A673 (cell line): Measurements from ENCODE around the gene PCK1. TPM values are rescaled to one million over a fixed set of nuclear protein-coding genes. Genes with fewer than 3 reads are reported as not detected.

Experiments used
- BruUV-seq: library from RNA; stranded (reverse); fragments of 400-500 nt; replicated peaks from 2 replicates; lab custom pipeline; 2021; lab: Mats Ljungman, UMichigan
- CTCF ChIA-PET: fragments of 300-600 bp; sonication (Branson Sonifier 250); formaldehyde crosslinking; loops from one replicate; lab custom pipeline; 2022; ENCODE audit warnings: antibody characterized with exemption; lab: Charles Lee
- POLR2A ChIA-PET: fragments of 300-600 bp; sonication (Branson Sonifier 250); formaldehyde crosslinking; loops from one replicate; lab custom pipeline; 2022; ENCODE audit warnings: antibody characterized with exemption; ENCODE audit not compliant: low non-redundant PET; lab: Charles Lee
- DNase-seq: peaks from one replicate; pipeline ENCODE4 v3.0.0-alpha.2; 2015; ENCODE audit warnings: low spot score
- H3K27ac ChIP-seq: fragments of 200-600 bp; sonication (generic); 2 replicates; pipeline ENCODE4 v1.5.1; 2016; ENCODE audit warnings: mixed run types, low read depth, mild to moderate bottlenecking, mixed read lengths, antibody characterized with exemption, low read length; ENCODE audit not compliant: poor library complexity, severe bottlenecking
- H3K27me3 ChIP-seq: fragments of 200-600 bp; sonication (generic); replicated peaks from 2 replicates; pipeline ENCODE4 v1.6.1; 2017; ENCODE audit warnings: mixed run types, low read depth, mild to moderate bottlenecking, mixed read lengths, antibody characterized with exemption, low read length; ENCODE audit not compliant: insufficient read depth, poor library complexity
- H3K36me3 ChIP-seq: fragments of 200-600 bp; sonication (generic); 2 replicates; pipeline ENCODE4 v1.6.1; 2016; ENCODE audit warnings: mixed run types, mild to moderate bottlenecking, mixed read lengths, antibody characterized with exemption, low read length; ENCODE audit not compliant: insufficient read depth, poor library complexity, severe bottlenecking
- H3K4me1 ChIP-seq: fragments of 200-600 bp; sonication (generic); 2 replicates; pipeline ENCODE4 v1.6.1; 2017; ENCODE audit warnings: mixed run types, mild to moderate bottlenecking, mixed read lengths, antibody characterized with exemption, low read length; ENCODE audit not compliant: insufficient read depth, poor library complexity, severe bottlenecking
- H3K4me3 ChIP-seq: fragments of 200-600 bp; sonication (generic); 2 replicates; pipeline ENCODE4 v1.5.1; 2016; ENCODE audit warnings: low read depth, mixed run types, mild to moderate bottlenecking, mixed read lengths, low read length; ENCODE audit not compliant: poor library complexity, severe bottlenecking
- H3K9me3 ChIP-seq: fragments of 200-600 bp; sonication (generic); 2 replicates; pipeline ENCODE4 v1.6.1; 2016; ENCODE audit warnings: mixed run types, low read depth, mild to moderate bottlenecking, mixed read lengths, antibody characterized with exemption, low read length; ENCODE audit not compliant: poor library complexity, severe bottlenecking
- EZH2 ChIP-seq: fragments of 200-600 bp; sonication (generic); IDR thresholded peaks from 2 replicates; pipeline ENCODE4 v1.6.1; 2017; ENCODE audit warnings: borderline replicate concordance, low read depth, mild to moderate bottlenecking, mixed read lengths, antibody characterized with exemption, low read length; ENCODE audit not compliant: poor library complexity, severe bottlenecking
- intact Hi-C: fragments of 100-400 bp; cut with micrococcal nuclease; formaldehyde crosslinking; loops from one replicate; pipeline ENCODE4 v1.10.0; 2022; ENCODE audit not compliant: unreplicated experiment
- total RNA-seq: library from RNA; stranded (reverse); gene quantifications from 2 replicates; pipeline ENCODE4 v1.2.3, GENCODE V29; 2021
- TF ChIP-seq, protein P1 (sequence below): fragments of 300-800, 200-600 bp; sonication (generic); conservative IDR thresholded peaks from 2 replicates; pipeline ENCODE4 v1.5.1; 2017; ENCODE audit warnings: low read depth, mild to moderate bottlenecking, antibody characterized with exemption, low read length, moderate library complexity, mixed read lengths

PCK1 gene
- total RNA-seq, 1 experiment from 2014 or later: not detected

DNA sequence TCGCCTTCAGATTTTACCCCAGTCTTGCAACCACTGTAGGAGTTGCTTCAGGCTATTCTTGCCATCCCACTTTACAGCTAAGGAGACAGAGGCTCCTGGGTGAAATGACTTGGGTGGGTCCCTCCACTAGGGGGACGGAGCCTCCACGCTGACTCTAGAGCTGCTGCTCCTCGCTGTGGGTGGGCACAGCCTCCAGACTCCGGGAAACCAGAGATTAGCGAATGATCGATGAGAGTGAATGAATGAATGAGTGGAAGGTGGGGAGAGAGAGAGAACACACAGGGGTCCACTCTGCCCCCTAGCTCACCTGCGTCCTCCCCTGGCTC lies 48.9 kb downstream of the PCK1 start:
- Histone ChIP-seq H3K27ac (no peak overlapping the region), H3K36me3 (no peaks in the 10 kb centered on the region), H3K27me3 (no peaks in the 10 kb centered on the region), H3K4me1 (no peaks in the 10 kb centered on the region), H3K9me3 (no peaks in the 10 kb centered on the region), H3K4me3 (no peak overlapping the region)
- intact Hi-C loops: no loop called here
- POLR2A ChIA-PET: no interaction called here
- BruUV-seq: no TSS peak
- CTCF ChIA-PET: no interaction called here
- no peak for DNase-seq
- TF ChIP-seq, protein P1, sequence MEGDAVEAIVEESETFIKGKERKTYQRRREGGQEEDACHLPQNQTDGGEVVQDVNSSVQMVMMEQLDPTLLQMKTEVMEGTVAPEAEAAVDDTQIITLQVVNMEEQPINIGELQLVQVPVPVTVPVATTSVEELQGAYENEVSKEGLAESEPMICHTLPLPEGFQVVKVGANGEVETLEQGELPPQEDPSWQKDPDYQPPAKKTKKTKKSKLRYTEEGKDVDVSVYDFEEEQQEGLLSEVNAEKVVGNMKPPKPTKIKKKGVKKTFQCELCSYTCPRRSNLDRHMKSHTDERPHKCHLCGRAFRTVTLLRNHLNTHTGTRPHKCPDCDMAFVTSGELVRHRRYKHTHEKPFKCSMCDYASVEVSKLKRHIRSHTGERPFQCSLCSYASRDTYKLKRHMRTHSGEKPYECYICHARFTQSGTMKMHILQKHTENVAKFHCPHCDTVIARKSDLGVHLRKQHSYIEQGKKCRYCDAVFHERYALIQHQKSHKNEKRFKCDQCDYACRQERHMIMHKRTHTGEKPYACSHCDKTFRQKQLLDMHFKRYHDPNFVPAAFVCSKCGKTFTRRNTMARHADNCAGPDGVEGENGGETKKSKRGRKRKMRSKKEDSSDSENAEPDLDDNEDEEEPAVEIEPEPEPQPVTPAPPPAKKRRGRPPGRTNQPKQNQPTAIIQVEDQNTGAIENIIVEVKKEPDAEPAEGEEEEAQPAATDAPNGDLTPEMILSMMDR: no peak; the same call in 1 of the 2 replicates
- no peak for TF ChIP-seq EZH2

DNA sequence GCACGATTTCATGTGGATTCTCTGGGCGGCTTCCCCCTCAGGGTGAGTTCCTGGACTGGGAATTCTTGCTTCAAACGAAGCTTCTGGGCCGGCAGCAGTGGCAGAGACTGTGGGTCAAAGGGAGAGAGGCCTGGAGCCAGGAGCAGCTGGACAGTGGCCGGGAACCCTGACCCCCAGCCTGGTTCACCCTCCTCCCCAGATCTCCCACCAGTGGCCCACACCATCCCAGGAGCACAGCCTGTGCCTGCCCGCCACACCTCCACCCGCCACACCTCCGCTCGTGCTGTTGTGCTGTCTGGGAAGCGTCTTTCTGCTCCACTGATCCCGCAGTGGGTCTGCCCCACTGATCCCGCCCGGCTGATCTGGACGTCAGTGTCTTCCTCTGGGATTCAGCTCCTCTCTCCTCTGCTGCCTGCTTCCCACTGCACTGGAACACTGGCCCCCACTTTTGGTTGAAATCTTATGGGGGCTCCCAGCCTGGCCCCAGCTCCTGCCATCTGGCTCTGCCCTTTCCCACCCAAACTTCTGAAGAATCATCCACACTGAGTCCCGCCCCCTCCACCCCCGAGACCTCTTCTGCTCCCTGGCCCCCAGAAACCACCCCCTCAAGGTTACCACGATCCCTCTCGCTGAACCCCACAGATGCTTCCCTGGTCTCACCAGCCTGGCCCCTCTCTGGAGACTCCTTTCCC lies 49.5 kb downstream of the PCK1 start:
- H3K9me3 ChIP-seq: no peaks in the 10 kb centered on the region
- no peaks in the 10 kb centered on the region for H3K27me3 ChIP-seq
- no peak overlapping the region for H3K4me3 ChIP-seq
- no TSS peak for BruUV-seq
- TF ChIP-seq, protein P1: no peak
- TF ChIP-seq EZH2: no peak
- H3K4me1 ChIP-seq: no peaks in the 10 kb centered on the region
- H3K27ac ChIP-seq: no peak overlapping the region
- DNase-seq: no peak
- ChIA-PET POLR2A (interaction anchor here (0.6 kb wide), 1 partner anchor 100 kb away, joined by 3 read pairs; no protein-coding TSS in a partner anchor), CTCF (interaction anchor here (0.5 to 0.6 kb wide), 2 partner anchors 17 to 36 kb away, joined by 3 to 5 read pairs; no protein-coding TSS in a partner anchor)
- intact Hi-C loops: no loop called here
- no peaks in the 10 kb centered on the region for H3K36me3 ChIP-seq

- TF ChIP-seq, protein P1: no peak
- TF ChIP-seq EZH2: no peak
- no TSS peak for BruUV-seq
- intact Hi-C loops: no loop called here
- no peaks in the 10 kb centered on the region for H3K27me3 ChIP-seq
- DNase-seq: no peak
- H3K36me3 ChIP-seq: no peaks in the 10 kb centered on the region
- H3K4me1 ChIP-seq: no peaks in the 10 kb centered on the region
- CTCF ChIA-PET: interaction anchor here (0.7 kb wide), 1 partner anchor 43 kb away, joined by 7 read pairs; no protein-coding TSS in a partner anchor
- POLR2A ChIA-PET: no interaction called here
- no peak overlapping the region for H3K27ac ChIP-seq
- no peak overlapping the region for H3K4me3 ChIP-seq
- H3K9me3 ChIP-seq: no peaks in the 10 kb centered on the region
These were observed 50.8 kb downstream of the PCK1 start for GRCh38 chr20:57611586-57612311.
